Activated naive CD4-positive, alpha-beta T cell treated with anti-CD3 and anti-CD28 coated beads, Interleukin-2, amount 50 U/mL, for 72 hours (primary cell): ENCODE data around the gene TRABD2B. TPM values are rescaled to one million over a fixed set of nuclear protein-coding genes. Genes with fewer than 3 reads are reported as not detected.

ENCODE experiments used
- ATAC-seq, 2 donors: fragments of 150-1000 bp; cut with Tn5 transposase; 2 replicates each; pipeline ENCODE4 v1.10.0; 2021; ENCODE audit warnings: mild to moderate bottlenecking in 2 of 2, moderate library complexity in 2 of 2
- DNase-seq, 2 donors: peaks; one replicate each; pipeline ENCODE4 v3.0.0; 2021 to 2022; ENCODE audit warnings: low spot score in 2 of 2
- H3K27ac Mint-ChIP-seq, 2 donors: one replicate each; pipeline ENCODE4 v1.8.0; 2022; ENCODE audit warnings: mild to moderate bottlenecking in 2 of 2, mixed read lengths in 2 of 2
- H3K36me3 Mint-ChIP-seq, 2 donors: one replicate each; pipeline ENCODE4 v1.8.0; 2022; ENCODE audit warnings: mixed read lengths in 2 of 2
- H3K9me3 Mint-ChIP-seq, 2 donors: one replicate each; pipeline ENCODE4 v1.8.0; 2022; ENCODE audit warnings: mixed read lengths in 2 of 2
- total RNA-seq, 2 donors: library from RNA; stranded (reverse); gene quantifications; one replicate each; pipeline ENCODE4 v1.2.3, GENCODE V29; 2022

Gene TRABD2B
- total RNA-seq, 2 donors from 2014 or later, result not detected

DNA sequence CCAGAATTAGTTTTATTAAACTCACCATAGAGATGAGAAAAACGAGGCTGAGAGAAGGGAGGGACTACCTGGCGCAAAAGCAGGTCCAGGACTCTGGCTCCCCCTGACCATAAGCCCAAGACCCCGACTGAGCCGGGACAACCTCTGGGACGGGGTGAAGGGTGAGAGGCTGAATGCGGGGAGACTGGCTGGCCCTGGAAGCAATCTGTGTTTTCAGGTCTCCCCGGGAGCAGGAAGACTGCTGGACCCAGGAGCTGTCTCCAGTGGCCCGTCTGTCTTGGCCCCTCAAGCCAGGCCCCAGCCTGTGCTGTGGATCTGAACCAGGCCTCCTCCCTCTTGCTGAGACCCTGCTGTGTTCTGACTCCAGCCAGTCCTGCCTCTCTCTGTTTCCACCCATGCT lies 240.8 kb downstream of the TRABD2B start:
- Mint-ChIP-seq H3K36me3 (no peaks in the 10 kb centered on the region), H3K9me3 (no peaks in the 10 kb centered on the region), H3K27ac (peak overlapping the region in 1 of 2 donors; percentile 27)
- ATAC-seq, result no peak
- DNase-seq, result no peak

- no peak overlapping the region for H3K27ac Mint-ChIP-seq
- DNase-seq (no peak), ATAC-seq (no peak)
- H3K9me3 Mint-ChIP-seq, result no peaks in the 10 kb centered on the region
- H3K36me3 Mint-ChIP-seq, result no peaks in the 10 kb centered on the region
Measured at GRCh38 chr1:47756006-47756405, 241.2 kb downstream of the TRABD2B start.

DNA sequence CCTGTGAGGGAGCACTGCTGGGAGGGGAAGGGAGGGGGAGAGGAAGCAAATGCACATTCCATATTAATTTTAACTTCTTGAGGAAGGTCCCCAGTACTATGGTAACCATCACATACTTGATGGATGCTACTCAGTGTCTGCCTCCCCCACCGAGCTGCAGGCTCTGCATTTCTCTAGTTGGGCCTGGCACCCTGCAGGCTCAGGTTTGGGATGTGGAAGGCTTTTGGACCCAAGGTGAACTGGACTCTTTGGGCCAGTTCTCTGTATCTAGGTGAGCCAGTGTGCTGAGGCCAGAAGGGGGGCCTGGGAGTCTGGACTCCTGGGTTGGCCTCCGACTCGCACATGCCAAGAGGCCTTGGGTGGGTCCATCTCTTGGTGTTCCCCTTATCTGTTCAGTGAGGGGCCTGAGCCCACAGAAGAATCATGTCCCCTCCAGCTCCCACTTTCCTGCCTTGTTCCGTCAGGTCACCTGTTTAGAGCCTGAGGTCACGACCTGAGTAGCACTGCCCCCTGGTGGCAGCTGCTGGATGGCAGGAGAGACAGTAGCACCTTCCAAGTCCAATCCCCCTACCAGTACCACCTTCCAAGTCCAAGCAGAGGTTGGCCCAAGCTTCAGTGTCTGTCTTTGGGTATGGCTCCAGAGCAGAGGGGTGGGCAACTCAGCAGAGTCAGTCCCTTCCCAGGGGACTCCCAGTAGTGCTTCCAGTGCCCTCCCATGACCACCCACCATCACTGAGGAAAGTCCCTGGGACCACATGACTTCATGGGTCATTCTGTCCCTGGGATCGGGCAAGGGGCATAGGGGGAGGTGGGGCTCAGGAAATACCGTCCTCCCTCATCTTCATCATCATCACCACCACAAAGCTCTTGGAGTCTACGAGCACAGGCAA lies 241.8 kb downstream of the TRABD2B start:
- Mint-ChIP-seq H3K27ac (no peak overlapping the region), H3K9me3 (no peaks in the 10 kb centered on the region), H3K36me3 (no peaks in the 10 kb centered on the region)
- peak in 1 of 2 donors; percentile 74 for DNase-seq
- ATAC-seq, result peak; percentile 56 to 75

GRCh38 chr1:47754221-47754620 lies 243.0 kb downstream of the TRABD2B start:
- H3K9me3 Mint-ChIP-seq, result no peaks in the 10 kb centered on the region
- DNase-seq (no peak), ATAC-seq (no peak)
- H3K36me3 Mint-ChIP-seq, result no peaks in the 10 kb centered on the region
- no peak overlapping the region for H3K27ac Mint-ChIP-seq

- no peak overlapping the region for H3K27ac Mint-ChIP-seq
- DNase-seq (no peak), ATAC-seq (no peak)
- no peaks in the 10 kb centered on the region for H3K36me3 Mint-ChIP-seq
- H3K9me3 Mint-ChIP-seq, result no peaks in the 10 kb centered on the region
Measured at GRCh38 chr1:47753808-47754207, 243.4 kb downstream of the TRABD2B start.

- Mint-ChIP-seq H3K27ac (no peak overlapping the region), H3K36me3 (no peaks in the 10 kb centered on the region), H3K9me3 (no peaks in the 10 kb centered on the region)
- DNase-seq, result no peak
- ATAC-seq, result no peak
Measured at GRCh38 chr1:47752559-47752958, 244.6 kb downstream of the TRABD2B start.

GRCh38 chr1:47751996-47752451 lies 245.2 kb downstream of the TRABD2B start:
- Mint-ChIP-seq H3K36me3 (no peaks in the 10 kb centered on the region), H3K27ac (no peak overlapping the region), H3K9me3 (no peaks in the 10 kb centered on the region)
- DNase-seq (no peak), ATAC-seq (no peak)

DNA sequence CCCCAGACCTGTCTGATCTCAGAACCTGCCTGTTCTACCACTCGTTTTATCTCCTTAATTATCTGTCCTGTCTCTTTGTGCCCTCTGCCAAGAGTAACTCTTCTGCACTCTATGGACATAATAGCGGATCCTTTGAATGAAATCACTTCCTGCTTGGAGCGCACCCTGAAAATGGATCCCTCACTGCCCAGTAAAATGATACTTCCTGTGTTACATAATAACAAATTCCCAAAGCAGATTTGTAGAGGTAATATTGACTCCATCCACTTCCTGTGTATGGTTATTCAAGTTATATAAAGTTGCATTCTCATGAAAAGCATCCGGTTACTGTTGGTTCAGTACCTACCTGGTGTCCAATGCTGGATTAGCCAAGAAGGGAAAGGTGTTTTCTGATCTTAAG lies 246.0 kb downstream of the TRABD2B start:
- Mint-ChIP-seq H3K27ac (no peak overlapping the region), H3K36me3 (no peaks in the 10 kb centered on the region), H3K9me3 (no peaks in the 10 kb centered on the region)
- no peak for DNase-seq
- ATAC-seq, result no peak

- DNase-seq (no peak), ATAC-seq (no peak)
- peaks cover 0 to 7% of the 10 kb centered on the region in 2 donors for H3K36me3 Mint-ChIP-seq
- peaks cover 12 to 19% of the 10 kb centered on the region in 2 donors for H3K9me3 Mint-ChIP-seq
- H3K27ac Mint-ChIP-seq, result no peak overlapping the region
Measured at GRCh38 chr1:47745715-47746609, 251.2 kb downstream of the TRABD2B start.

GRCh38 chr1:47742890-47743760 lies 254.1 kb downstream of the TRABD2B start:
- H3K27ac Mint-ChIP-seq, result no peak overlapping the region
- H3K36me3 Mint-ChIP-seq, result peaks cover 7 to 17% of the 10 kb centered on the region in 2 donors
- no peak for DNase-seq
- peak in 1 of 2 donors; percentile 20 for ATAC-seq
- peaks cover 18 to 29% of the 10 kb centered on the region in 2 donors for H3K9me3 Mint-ChIP-seq

DNA sequence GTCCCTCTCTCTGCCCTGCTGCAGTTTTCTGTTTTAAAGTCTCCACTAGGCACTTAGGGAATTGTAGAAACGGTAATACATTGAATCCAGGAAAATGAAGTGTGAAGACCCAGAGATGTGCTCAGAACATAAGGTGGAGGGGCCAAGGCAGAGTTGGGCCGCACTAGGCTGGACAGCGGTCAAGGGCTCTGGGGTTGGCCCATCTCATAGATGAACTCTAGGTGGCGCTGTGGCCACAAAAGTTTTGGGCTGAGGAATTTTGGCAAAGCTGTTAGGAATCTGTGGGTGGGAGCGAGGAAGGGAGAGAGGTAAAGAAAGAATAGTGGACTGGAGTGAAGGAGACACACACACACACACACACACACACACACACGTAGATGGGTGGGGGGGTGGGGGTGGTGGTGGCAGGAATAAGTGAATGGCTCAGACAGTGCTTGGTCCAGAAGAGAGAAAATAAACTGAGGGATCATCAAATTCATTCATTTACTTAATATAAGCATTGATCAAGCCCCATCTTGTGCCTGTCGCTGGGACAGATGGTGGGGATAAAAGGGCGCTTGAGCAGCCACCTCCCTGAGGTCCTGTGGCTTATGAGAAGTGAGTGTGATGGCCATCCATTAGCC lies 258.5 kb downstream of the TRABD2B start:
- Mint-ChIP-seq H3K27ac (no peak overlapping the region), H3K36me3 (peaks cover 7 to 19% of the 10 kb centered on the region in 2 donors), H3K9me3 (peaks cover 18 to 29% of the 10 kb centered on the region in 2 donors)
- no peak for ATAC-seq
- no peak for DNase-seq

DNA sequence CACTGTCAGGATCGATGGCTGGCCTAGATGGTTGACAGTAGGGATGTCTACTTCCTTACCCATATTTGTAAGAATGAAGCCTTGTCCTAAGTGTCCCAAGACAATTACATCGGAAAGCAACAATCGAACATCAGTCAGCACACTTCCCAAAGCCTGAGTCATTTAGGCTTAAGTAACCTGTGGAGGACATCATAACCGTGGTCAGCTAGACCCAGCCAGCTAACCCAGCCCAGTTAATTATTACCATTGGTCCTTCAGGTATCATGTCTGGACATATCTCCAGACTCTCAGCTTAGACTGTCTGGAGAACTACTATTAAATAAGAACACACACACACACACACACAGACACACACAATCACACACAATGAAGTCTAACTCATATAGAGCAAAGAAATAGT lies 264.7 kb downstream of the TRABD2B start:
- ATAC-seq, result no peak
- H3K9me3 Mint-ChIP-seq, result no peaks in the 10 kb centered on the region
- H3K36me3 Mint-ChIP-seq, result no peaks in the 10 kb centered on the region
- H3K27ac Mint-ChIP-seq, result no peak overlapping the region
- DNase-seq, result no peak

- Mint-ChIP-seq H3K9me3 (no peaks in the 10 kb centered on the region), H3K36me3 (no peaks in the 10 kb centered on the region)
Measured at GRCh38 chr1:47731730-47732129, 265.5 kb downstream of the TRABD2B start.

DNA sequence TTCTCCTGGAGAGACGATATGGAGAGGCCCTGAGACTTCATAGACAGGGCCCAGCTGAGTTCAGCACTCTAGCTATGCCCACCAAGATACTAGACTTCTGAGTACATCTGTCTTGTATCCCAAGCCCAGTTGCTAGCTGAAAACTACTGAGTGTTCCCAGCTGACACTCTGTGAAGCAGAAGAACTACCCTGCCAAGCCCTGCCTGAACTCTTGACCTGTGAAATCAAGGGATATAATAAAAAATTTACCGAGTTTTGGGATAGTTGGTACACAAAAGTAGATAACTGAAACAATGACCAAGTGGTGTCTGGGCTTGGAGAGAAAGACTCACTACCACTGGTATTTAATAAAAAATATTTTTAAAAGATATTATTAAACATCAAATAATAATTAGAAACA lies 267.5 kb downstream of the TRABD2B start:
- no peak overlapping the region for H3K27ac Mint-ChIP-seq
- no peaks in the 10 kb centered on the region for H3K9me3 Mint-ChIP-seq
- no peak for DNase-seq
- no peak for ATAC-seq
- H3K36me3 Mint-ChIP-seq, result no peaks in the 10 kb centered on the region

More at GRCh38 chr1:47731730-47732129, 265.5 kb downstream of the TRABD2B start:
- ATAC-seq (no peak), DNase-seq (no peak)
- H3K27ac Mint-ChIP-seq, result no peak overlapping the region

- Mint-ChIP-seq H3K27ac (no peak overlapping the region), H3K9me3 (no peaks in the 10 kb centered on the region), H3K36me3 (no peaks in the 10 kb centered on the region)
- DNase-seq (no peak), ATAC-seq (no peak)
Measured at GRCh38 chr1:47727697-47728085, 269.5 kb downstream of the TRABD2B start.
